MM.1S (cell line): ENCODE results near the gene CASZ1.

ENCODE experiments used
- CTCF ChIP-seq: fragments of 300-600 bp; sonication (generic); IDR thresholded peaks from 2 replicates; pipeline ENCODE4 v1.5.1; 2016; ENCODE audit warnings: antibody characterized with exemption, low read length, mixed read lengths
- EZH2 ChIP-seq: fragments of 300-600 bp; sonication (generic); optimal IDR thresholded peaks from 2 replicates; pipeline ENCODE3; 2017; ENCODE audit warnings: low read depth, mild to moderate bottlenecking, antibody characterized with exemption, low read length, mixed read lengths
- EZH2phosphoT487 ChIP-seq: fragments of 300-600 bp; sonication (generic); IDR thresholded peaks from 2 replicates; pipeline ENCODE4 v1.6.1; 2018; ENCODE audit warnings: antibody characterized with exemption, low read length

- TF ChIP-seq CTCF (no peak), EZH2 (no peak), EZH2phosphoT487 (no peak)
These were observed 104.7 kb downstream of the CASZ1 start for GRCh38 chr1:10691740-10692125.
